ENCODE data around the gene PTK6.

GRCh38 chr20:63561624-63562396 is 24.6 kb upstream of the PTK6 start:
- no peak for TF ChIP-seq CTCF (IDR thresholded peaks at IDR 0.05 in 4 of 5, conservative IDR thresholded peaks at IDR 0.05 in 1 of 5)
- TF ChIP-seq POLR2A (IDR thresholded peaks at IDR 0.05): no peak

All from gastrocnemius medialis (tissue), 4 donors.